GM21423 (cell line): ENCODE results near the gene OR5H14.
"Not testable (repeated sequence)": the region's sequence is repeated elsewhere in the genome, so short reads cannot be mapped to it uniquely, and the experiment has no call there.

Experiments used
- ATAC-seq: cut with Tn5 transposase; IDR thresholded peaks from one replicate; pipeline ENCODE4 v1.9.1; 2021; ENCODE audit warnings: mild to moderate bottlenecking, moderate library complexity; ENCODE audit not compliant: unreplicated experiment

Gene OR5H14

GRCh38 chr3:98147179-98147578 lies at the start of gene OR5H14:
Gene OR5H14, plus strand, starts transcription at chr3:98147479. Its CDS starts 1,907 bp downstream, at chr3:98149386.
- no peak for ATAC-seq

GRCh38 chr3:98099848-98100247 lies 47.4 kb upstream of the OR5H14 start:
- no peak for ATAC-seq

GRCh38 chr3:98108162-98108561 lies 39.1 kb upstream of the OR5H14 start:
- ATAC-seq, result no peak

GRCh38 chr3:98109807-98110549 lies 37.3 kb upstream of the OR5H14 start:
- no peak for ATAC-seq

- ATAC-seq, result no peak
These were observed 36.8 kb upstream of the OR5H14 start for GRCh38 chr3:98110550-98110908.

- ATAC-seq, result no peak
These were observed 33.0 kb upstream of the OR5H14 start for GRCh38 chr3:98114264-98114663.

- ATAC-seq, result no peak
These were observed 31.6 kb upstream of the OR5H14 start for GRCh38 chr3:98115717-98116116.

GRCh38 chr3:98130421-98130820 lies 16.9 kb upstream of the OR5H14 start, which contains the start of gene OR5H1:
Gene OR5H1, plus strand, starts transcription at chr3:98130721. Its CDS starts 1,977 bp downstream, at chr3:98132698.
- ATAC-seq, result no peak

- ATAC-seq, result no peak
These were observed 10.6 kb upstream of the OR5H14 start for GRCh38 chr3:98136631-98137030.

- not testable (repeated sequence) for ATAC-seq
These were observed 9.3 kb upstream of the OR5H14 start for GRCh38 chr3:98137826-98138557.

GRCh38 chr3:98140531-98140930 lies 6.7 kb upstream of the OR5H14 start:
- no peak for ATAC-seq

GRCh38 chr3:98148751-98149150 lies 1.5 kb downstream of the OR5H14 start:
- no peak for ATAC-seq

GRCh38 chr3:98149456-98149855 lies 2.2 kb downstream of the OR5H14 start:
- ATAC-seq, result not testable (repeated sequence)

GRCh38 chr3:98151241-98151640 lies 4.0 kb downstream of the OR5H14 start:
- no peak for ATAC-seq

GRCh38 chr3:98166396-98166795 lies 19.1 kb downstream of the OR5H14 start, which contains the start of gene OR5H15:
Gene OR5H15, plus strand, starts transcription at chr3:98166696. Its CDS starts 2,004 bp downstream, at chr3:98168700.
- ATAC-seq, result no peak

GRCh38 chr3:98171071-98171470 lies 23.8 kb downstream of the OR5H14 start:
- no peak for ATAC-seq

GRCh38 chr3:98172621-98173020 lies 25.3 kb downstream of the OR5H14 start:
- no peak for ATAC-seq

- ATAC-seq, result no peak
These were observed 33.1 kb downstream of the OR5H14 start for GRCh38 chr3:98180319-98180890.

GRCh38 chr3:98182196-98182595 lies 34.9 kb downstream of the OR5H14 start:
- ATAC-seq, result no peak

- no peak for ATAC-seq
These were observed 37.9 kb downstream of the OR5H14 start for GRCh38 chr3:98185180-98185579.

- peak; percentile 99 for ATAC-seq
These were observed 41.3 kb downstream of the OR5H14 start for GRCh38 chr3:98188545-98188944.

GRCh38 chr3:98190911-98191310 lies 43.6 kb downstream of the OR5H14 start:
- ATAC-seq, result not testable (repeated sequence)
